WI38 (cell line): ENCODE data around the gene CACNA1D.

ENCODE experiments used
- H3K4me3 ChIP-seq: 2 replicates; pipeline ENCODE4 v1.5.1; 2011; ENCODE audit warnings: low read depth, mild to moderate bottlenecking, control low read depth, low read length
- TF ChIP-seq, protein P1 (sequence below): IDR thresholded peaks from 2 replicates; pipeline ENCODE4 v1.5.1; 2012; ENCODE audit warnings: low read depth, mild to moderate bottlenecking, control low read depth, low read length

Gene CACNA1D

DNA sequence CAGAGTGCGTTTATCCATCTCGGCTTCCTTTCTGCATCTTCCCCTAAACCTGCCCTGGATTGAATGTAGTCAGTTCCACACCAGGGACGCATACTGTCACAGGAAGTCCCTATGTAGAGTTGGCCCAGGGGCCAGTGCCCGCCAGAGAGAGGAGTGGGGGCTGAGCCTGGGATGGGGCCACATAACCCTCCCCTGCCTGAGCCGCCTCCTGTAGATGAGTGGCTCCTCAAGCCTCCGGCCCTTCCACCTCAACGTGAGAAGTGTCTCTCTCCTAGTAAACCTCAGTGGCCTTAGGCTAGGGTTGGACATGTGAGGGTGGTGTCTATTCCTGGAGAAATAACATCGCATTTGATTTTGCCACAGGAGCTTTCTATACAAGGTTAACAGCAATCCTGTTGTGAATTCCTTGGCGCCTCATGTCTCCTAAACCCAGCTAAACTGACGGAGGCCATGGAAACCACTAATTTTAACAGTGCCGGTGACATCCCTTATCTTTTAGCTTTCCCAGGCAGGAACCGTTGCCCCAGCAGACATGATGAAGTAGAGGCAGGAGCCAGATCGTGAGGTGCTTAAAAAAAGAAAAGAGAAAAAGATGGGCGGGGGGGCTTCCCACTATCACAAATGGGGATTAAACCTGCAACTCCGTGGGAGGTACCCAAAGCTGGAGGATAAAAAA lies 180.7 kb downstream of the CACNA1D start:
- TF ChIP-seq, protein P1, sequence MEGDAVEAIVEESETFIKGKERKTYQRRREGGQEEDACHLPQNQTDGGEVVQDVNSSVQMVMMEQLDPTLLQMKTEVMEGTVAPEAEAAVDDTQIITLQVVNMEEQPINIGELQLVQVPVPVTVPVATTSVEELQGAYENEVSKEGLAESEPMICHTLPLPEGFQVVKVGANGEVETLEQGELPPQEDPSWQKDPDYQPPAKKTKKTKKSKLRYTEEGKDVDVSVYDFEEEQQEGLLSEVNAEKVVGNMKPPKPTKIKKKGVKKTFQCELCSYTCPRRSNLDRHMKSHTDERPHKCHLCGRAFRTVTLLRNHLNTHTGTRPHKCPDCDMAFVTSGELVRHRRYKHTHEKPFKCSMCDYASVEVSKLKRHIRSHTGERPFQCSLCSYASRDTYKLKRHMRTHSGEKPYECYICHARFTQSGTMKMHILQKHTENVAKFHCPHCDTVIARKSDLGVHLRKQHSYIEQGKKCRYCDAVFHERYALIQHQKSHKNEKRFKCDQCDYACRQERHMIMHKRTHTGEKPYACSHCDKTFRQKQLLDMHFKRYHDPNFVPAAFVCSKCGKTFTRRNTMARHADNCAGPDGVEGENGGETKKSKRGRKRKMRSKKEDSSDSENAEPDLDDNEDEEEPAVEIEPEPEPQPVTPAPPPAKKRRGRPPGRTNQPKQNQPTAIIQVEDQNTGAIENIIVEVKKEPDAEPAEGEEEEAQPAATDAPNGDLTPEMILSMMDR = no peak
- no peak overlapping the region for H3K4me3 ChIP-seq

DNA sequence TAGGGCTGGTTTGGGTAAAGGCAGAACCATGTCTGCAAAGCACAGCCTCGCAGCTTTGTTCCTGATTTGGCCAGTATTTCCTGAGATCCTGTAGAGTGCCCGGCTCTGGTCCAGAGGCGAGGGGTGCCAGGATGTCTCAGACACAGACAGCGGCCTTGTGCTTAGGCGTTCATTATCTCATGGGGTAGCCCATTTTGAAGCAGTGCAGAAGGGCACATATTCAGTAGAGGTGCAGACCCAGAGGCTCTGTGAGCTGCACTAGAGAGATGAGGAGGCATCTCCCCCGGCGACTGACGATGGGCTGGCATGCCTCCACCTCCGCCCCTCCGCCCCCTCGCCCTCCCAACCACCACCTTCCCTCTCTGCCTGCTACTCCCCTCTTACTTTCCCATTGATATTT lies 181.5 kb downstream of the CACNA1D start:
- TF ChIP-seq, protein P1 = no peak
- H3K4me3 ChIP-seq = no peak overlapping the region

- H3K4me3 ChIP-seq = no peak overlapping the region
- TF ChIP-seq, protein P1 = no peak
Observed at GRCh38 chr3:53677413-53677812, 183.0 kb downstream of the CACNA1D start.

GRCh38 chr3:53680028-53680427 lies 185.6 kb downstream of the CACNA1D start:
- TF ChIP-seq, protein P1 = no peak
- no peak overlapping the region for H3K4me3 ChIP-seq

GRCh38 chr3:53682807-53683206 lies 188.4 kb downstream of the CACNA1D start:
- H3K4me3 ChIP-seq = no peak overlapping the region
- TF ChIP-seq, protein P1 = no peak

GRCh38 chr3:53688066-53688465 lies 193.7 kb downstream of the CACNA1D start:
- TF ChIP-seq, protein P1 = no peak

GRCh38 chr3:53688989-53689388 lies 194.6 kb downstream of the CACNA1D start:
- TF ChIP-seq, protein P1 = no peak
- H3K4me3 ChIP-seq = no peak overlapping the region

More at GRCh38 chr3:53688066-53688465, 193.7 kb downstream of the CACNA1D start:
- no peak overlapping the region for H3K4me3 ChIP-seq
